GM23338 (cell line): ENCODE data around the gene CCDC188. TPM values are rescaled to one million over a fixed set of nuclear protein-coding genes. Genes with fewer than 3 reads are reported as not detected.
A peak's percentile ranks its signal among the peaks of the same experiment; 100 is the strongest.

Experiments
- ATAC-seq: fragments of 200-7000 bp; cut with Tn5 transposase; 3 replicates; pipeline ENCODE4 v1.9.1; 2020
- DNase-seq: peaks from one replicate; pipeline ENCODE4 v3.0.0-alpha.2; 2015; ENCODE audit warnings: low spot score
- H2AFZ ChIP-seq: fragments of 200-600 bp; sonication (generic); 2 replicates; pipeline ENCODE4 v1.8.0; 2016; ENCODE audit warnings: antibody characterized with exemption, mild to moderate bottlenecking, moderate library complexity
- H3F3A ChIP-seq: fragments of 200-600 bp; sonication (generic); replicated peaks from 2 replicates; pipeline ENCODE4 v1.8.0; 2017; ENCODE audit warnings: antibody characterized with exemption, mixed run types, low read depth
- H3K27ac ChIP-seq: fragments of 200-600 bp; sonication (generic); 2 replicates; pipeline ENCODE4 v1.6.1; 2016; ENCODE audit warnings: low read depth
- H3K27me3 ChIP-seq: fragments of 200-600 bp; sonication (generic); 2 replicates; pipeline ENCODE4 v1.8.0; 2016; ENCODE audit warnings: mild to moderate bottlenecking, mixed run types, moderate library complexity; ENCODE audit not compliant: insufficient read depth
- H3K36me3 ChIP-seq: fragments of 200-600 bp; sonication (generic); 2 replicates; pipeline ENCODE4 v1.8.0; 2016; ENCODE audit warnings: mild to moderate bottlenecking; ENCODE audit not compliant: insufficient read depth
- H3K4me1 ChIP-seq: fragments of 200-600 bp; sonication (generic); 2 replicates; pipeline ENCODE4 v1.8.0; 2016; ENCODE audit warnings: mild to moderate bottlenecking, moderate library complexity; ENCODE audit not compliant: insufficient read depth
- H3K4me2 ChIP-seq: fragments of 200-600 bp; sonication (generic); 2 replicates; pipeline ENCODE4 v1.7.1; 2017; ENCODE audit warnings: mixed run types
- H3K4me3 ChIP-seq: fragments of 200-600 bp; sonication (generic); 2 replicates; pipeline ENCODE4 v1.6.1; 2016; ENCODE audit warnings: mixed run types
- H3K79me2 ChIP-seq: fragments of 200-600 bp; sonication (generic); replicated peaks from 2 replicates; pipeline ENCODE4 v1.8.0; 2017; ENCODE audit warnings: mild to moderate bottlenecking; ENCODE audit not compliant: insufficient read depth
- H3K9me2 ChIP-seq: fragments of 200-600 bp; sonication (generic); 2 replicates; pipeline ENCODE4 v1.8.0; 2017; ENCODE audit not compliant: insufficient read depth
- H4K20me1 ChIP-seq: fragments of 200-600 bp; sonication (generic); replicated peaks from 2 replicates; pipeline ENCODE4 v1.8.0; 2017; ENCODE audit warnings: mild to moderate bottlenecking; ENCODE audit not compliant: insufficient read depth
- H3K27ac Mint-ChIP-seq: 2 replicates; pipeline ENCODE4 v1.8.0; 2020; ENCODE audit warnings: inconsistent platforms, mild to moderate bottlenecking, moderate library complexity, mixed read lengths
- H3K27me3 Mint-ChIP-seq: 3 replicates; pipeline ENCODE4 v1.8.0; 2022; ENCODE audit warnings: low read depth, mild to moderate bottlenecking, moderate library complexity, mixed read lengths, inconsistent platforms; ENCODE audit not compliant: insufficient read depth, poor library complexity
- H3K36me3 Mint-ChIP-seq: 3 replicates; pipeline ENCODE4 v1.8.0; 2021; ENCODE audit warnings: low read depth, mild to moderate bottlenecking, inconsistent platforms, moderate library complexity, mixed read lengths
- H3K4me1 Mint-ChIP-seq: 3 replicates; pipeline ENCODE4 v1.8.0; 2020; ENCODE audit warnings: mild to moderate bottlenecking, inconsistent platforms, mixed read lengths
- H3K4me3 Mint-ChIP-seq: 3 replicates; pipeline ENCODE4 v1.8.0; 2021; ENCODE audit warnings: moderate library complexity, mild to moderate bottlenecking, inconsistent platforms, mixed read lengths
- H3K9me3 Mint-ChIP-seq: 3 replicates; pipeline ENCODE4 v1.8.0; 2020; ENCODE audit warnings: moderate library complexity, mild to moderate bottlenecking, inconsistent platforms, mixed read lengths
- CREB1 ChIP-seq: fragments of 250-450 bp; sonication (Bioruptor Pico); IDR thresholded peaks from 2 replicates; pipeline ENCODE4 v1.5.0; 2020; ENCODE audit warnings: low read depth, mild to moderate bottlenecking, moderate library complexity
- EZH2phosphoT487 ChIP-seq: fragments of 200-600 bp; sonication (generic); IDR thresholded peaks from one replicate; pipeline ENCODE4 v1.8.1; 2018; ENCODE audit warnings: antibody characterized with exemption; ENCODE audit not compliant: unreplicated experiment
- ZNF114 ChIP-seq: fragments of 250-450 bp; sonication (Bioruptor Pico); IDR thresholded peaks from 2 replicates; pipeline ENCODE4 v1.5.0; 2020; ENCODE audit warnings: mild to moderate bottlenecking, moderate library complexity
- polyA plus RNA-seq: library from polyadenylated mRNA; unstranded; fragments of >200 nt; fragmentation: Nextera tagmentation; extraction: Ambion mirVana; gene quantifications from 2 replicates; pipeline ENCODE4 v1.2.1, GENCODE V29; 2016
- total RNA-seq: library from RNA; depleted of rRNA; stranded (reverse); fragments of >200 nt; shearing (Covaris generic); gene quantifications from 2 replicates; pipeline ENCODE4 v1.2.3, GENCODE V29; 2014
- TF ChIP-seq, protein P1 (sequence below), 2 experiments: fragments of 200-600 bp in 1 of 2; sonication (generic) in 1 of 2; conservative IDR thresholded peaks; 2 replicates each; pipeline versions ENCODE4 v1.5.1 to v1.6.1; 2016 to 2017; ENCODE audit warnings: antibody characterized with exemption in 2 of 2, low read depth in 2 of 2, mild to moderate bottlenecking in 2 of 2, moderate library complexity in 1 of 2
- TF ChIP-seq, protein P2 (sequence below): IDR thresholded peaks from one replicate; pipeline ENCODE4 v1.6.1; 2018; ENCODE audit warnings: antibody characterized with exemption; ENCODE audit not compliant: unreplicated experiment

Gene CCDC188
- total and polyA plus RNA-seq, 2 experiments from 2014 or later, result not detected

DNA sequence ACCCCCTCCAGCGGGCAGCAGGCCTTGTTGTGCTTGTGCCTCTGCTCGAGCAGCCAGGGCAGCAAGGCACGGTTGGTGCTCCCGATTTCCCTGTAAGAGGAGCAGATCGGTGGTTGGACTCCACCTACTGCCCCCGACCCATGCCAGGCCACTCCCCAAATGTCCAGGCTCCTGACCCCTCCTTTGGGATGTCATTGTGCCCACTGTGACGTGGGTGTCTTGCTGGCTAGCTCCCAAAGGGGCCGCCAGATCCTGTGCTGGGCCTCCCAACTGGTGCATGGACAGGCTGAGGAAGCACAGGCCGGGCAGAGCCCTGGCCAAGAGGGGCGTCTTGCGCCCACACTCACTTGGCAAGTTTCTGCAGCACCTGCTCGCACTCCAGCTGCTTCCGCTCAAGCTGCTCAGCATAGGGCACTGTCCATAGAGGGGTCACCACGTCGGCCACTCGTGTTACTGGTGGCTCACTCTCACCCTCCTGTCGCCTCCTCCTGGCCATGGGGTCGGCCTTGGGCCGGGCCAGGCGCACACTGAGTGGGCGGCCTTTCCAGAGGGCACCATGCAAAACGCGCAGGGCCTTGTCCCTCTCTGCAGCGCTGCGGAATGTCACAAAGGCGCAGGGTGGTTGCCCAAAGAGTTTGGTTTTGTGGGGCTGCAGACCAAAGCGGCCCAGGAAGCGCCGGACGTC lies 35.0 kb downstream of the CCDC188 start, which contains the start of gene RANBP1:
TSS of gene RANBP1 (plus strand) at position 414 of the 685 bp plus-strand sequence. CDS start at position 495, 81 bp downstream.
- H3K4me3 ChIP-seq, result peak within 1 kb of the TSS; percentile 98
- H3K4me1 ChIP-seq, result peaks cover 16% of the 10 kb centered on the region
- no peak within 1 kb of the TSS for H2AFZ ChIP-seq
- H3K4me2 ChIP-seq, result peak within 1 kb of the TSS; percentile 93
- peaks cover 18% of the 10 kb centered on the region for H4K20me1 ChIP-seq
- Mint-ChIP-seq H3K27me3 (peaks cover 37% of the 10 kb centered on the region), H3K9me3 (no peaks in the 10 kb centered on the region), H3K4me1 (peaks cover 15% of the 10 kb centered on the region), H3K36me3 (peaks cover 57% of the 10 kb centered on the region), H3K4me3 (peak within 1 kb of the TSS; percentile 90), H3K27ac (peak within 1 kb of the TSS; percentile 93)
- no peaks in the 10 kb centered on the region for H3K9me2 ChIP-seq
- no peak for TF ChIP-seq ZNF114 (CRISPR knock-in tag)
- TF ChIP-seq, protein P1, sequence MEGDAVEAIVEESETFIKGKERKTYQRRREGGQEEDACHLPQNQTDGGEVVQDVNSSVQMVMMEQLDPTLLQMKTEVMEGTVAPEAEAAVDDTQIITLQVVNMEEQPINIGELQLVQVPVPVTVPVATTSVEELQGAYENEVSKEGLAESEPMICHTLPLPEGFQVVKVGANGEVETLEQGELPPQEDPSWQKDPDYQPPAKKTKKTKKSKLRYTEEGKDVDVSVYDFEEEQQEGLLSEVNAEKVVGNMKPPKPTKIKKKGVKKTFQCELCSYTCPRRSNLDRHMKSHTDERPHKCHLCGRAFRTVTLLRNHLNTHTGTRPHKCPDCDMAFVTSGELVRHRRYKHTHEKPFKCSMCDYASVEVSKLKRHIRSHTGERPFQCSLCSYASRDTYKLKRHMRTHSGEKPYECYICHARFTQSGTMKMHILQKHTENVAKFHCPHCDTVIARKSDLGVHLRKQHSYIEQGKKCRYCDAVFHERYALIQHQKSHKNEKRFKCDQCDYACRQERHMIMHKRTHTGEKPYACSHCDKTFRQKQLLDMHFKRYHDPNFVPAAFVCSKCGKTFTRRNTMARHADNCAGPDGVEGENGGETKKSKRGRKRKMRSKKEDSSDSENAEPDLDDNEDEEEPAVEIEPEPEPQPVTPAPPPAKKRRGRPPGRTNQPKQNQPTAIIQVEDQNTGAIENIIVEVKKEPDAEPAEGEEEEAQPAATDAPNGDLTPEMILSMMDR (conservative IDR thresholded peaks at IDR 0.05; ENCODE audit: low read depth in 2 of 2), result 0 out of 4 replicates have a peak, but pooled peaks of 1 of the 2 experiments have one; percentile 16
- DNase-seq, result peak; percentile 21
- H3K27ac ChIP-seq, result peak within 1 kb of the TSS; percentile 74; the same call in 1 of the 2 replicates
- peaks cover 48% of the 10 kb centered on the region for H3K79me2 ChIP-seq
- H3K27me3 ChIP-seq, result no peaks in the 10 kb centered on the region
- ATAC-seq, result no peak; the same call in 1 of the 3 replicates
- peaks cover 13% of the 10 kb centered on the region for H3F3A ChIP-seq
- peaks cover 21% of the 10 kb centered on the region for H3K36me3 ChIP-seq

DNA sequence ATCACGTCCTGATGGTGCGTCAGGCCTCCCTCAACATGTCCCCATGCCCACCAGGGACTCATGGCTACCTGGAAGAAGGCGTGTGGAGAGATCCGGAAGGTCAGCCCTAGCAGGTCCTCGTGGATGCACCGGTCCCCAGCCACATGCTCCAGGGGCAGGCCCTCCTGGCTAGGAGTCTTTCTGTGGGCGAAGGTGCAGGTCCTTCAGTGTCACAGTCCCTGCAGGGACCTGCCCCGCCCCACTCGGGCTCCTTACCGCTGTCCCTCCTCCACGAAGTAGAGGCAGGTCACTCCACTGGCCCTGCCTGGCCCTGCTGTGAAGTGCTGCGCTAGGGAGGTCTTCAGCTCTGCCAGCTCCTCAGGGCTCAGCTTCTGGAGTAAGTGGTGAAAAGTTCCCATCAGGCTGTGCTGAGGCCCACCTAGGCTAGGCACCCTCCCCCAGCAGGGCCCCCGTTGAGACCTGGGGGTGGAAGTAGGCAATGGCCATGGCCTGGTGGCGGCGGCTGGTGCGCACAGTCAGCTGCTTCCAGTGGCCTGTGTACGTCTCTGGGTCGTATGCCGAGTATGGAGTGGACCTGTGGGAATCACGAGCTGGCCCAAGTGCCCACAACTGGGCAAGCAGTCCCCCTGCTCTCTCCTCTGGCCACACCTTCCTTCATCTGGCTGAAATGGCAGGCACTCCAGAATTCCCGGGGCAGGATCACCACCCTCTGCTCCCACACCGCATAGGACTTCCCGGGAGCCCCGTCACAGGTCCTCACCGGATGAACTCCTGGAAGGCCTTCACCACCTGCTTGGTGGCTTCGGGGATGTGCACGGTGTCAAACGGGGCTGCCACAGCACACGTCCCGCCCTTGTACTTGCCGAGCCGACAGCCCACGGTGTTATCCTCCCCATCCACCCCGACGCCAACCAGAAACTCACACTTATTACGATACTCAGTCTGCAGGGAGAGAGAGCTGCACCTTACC lies 36.1 kb downstream of the CCDC188 start:
- Histone ChIP-seq H3K36me3 (peaks cover 23% of the 10 kb centered on the region), H4K20me1 (peaks cover 14% of the 10 kb centered on the region), H3K79me2 (peaks cover 37% of the 10 kb centered on the region), H3K4me3 (no peak overlapping the region), H3K27ac (no peak overlapping the region), H3K4me2 (no peak overlapping the region), H3K9me2 (no peaks in the 10 kb centered on the region), H3K4me1 (peaks cover 16% of the 10 kb centered on the region), H3F3A (peaks cover 23% of the 10 kb centered on the region), H3K27me3 (no peaks in the 10 kb centered on the region), H2AFZ (no peak overlapping the region)
- Mint-ChIP-seq H3K4me3 (peak overlapping the region; percentile 59), H3K27ac (no peak overlapping the region; the same call in 1 of the 2 replicates), H3K27me3 (peaks cover 36% of the 10 kb centered on the region), H3K36me3 (peaks cover 57% of the 10 kb centered on the region), H3K4me1 (peaks cover 12% of the 10 kb centered on the region), H3K9me3 (no peaks in the 10 kb centered on the region)
- TF ChIP-seq EZH2phosphoT487 (no peak), CREB1 (CRISPR knock-in tag) (no peak)
- TF ChIP-seq, protein P2, sequence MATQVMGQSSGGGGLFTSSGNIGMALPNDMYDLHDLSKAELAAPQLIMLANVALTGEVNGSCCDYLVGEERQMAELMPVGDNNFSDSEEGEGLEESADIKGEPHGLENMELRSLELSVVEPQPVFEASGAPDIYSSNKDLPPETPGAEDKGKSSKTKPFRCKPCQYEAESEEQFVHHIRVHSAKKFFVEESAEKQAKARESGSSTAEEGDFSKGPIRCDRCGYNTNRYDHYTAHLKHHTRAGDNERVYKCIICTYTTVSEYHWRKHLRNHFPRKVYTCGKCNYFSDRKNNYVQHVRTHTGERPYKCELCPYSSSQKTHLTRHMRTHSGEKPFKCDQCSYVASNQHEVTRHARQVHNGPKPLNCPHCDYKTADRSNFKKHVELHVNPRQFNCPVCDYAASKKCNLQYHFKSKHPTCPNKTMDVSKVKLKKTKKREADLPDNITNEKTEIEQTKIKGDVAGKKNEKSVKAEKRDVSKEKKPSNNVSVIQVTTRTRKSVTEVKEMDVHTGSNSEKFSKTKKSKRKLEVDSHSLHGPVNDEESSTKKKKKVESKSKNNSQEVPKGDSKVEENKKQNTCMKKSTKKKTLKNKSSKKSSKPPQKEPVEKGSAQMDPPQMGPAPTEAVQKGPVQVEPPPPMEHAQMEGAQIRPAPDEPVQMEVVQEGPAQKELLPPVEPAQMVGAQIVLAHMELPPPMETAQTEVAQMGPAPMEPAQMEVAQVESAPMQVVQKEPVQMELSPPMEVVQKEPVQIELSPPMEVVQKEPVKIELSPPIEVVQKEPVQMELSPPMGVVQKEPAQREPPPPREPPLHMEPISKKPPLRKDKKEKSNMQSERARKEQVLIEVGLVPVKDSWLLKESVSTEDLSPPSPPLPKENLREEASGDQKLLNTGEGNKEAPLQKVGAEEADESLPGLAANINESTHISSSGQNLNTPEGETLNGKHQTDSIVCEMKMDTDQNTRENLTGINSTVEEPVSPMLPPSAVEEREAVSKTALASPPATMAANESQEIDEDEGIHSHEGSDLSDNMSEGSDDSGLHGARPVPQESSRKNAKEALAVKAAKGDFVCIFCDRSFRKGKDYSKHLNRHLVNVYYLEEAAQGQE, result no peak
- DNase-seq (no peak), ATAC-seq (no peak)
